HG02885 (cell line): ENCODE measurements around the gene DUS2.

Experiments
- ATAC-seq: cut with Tn5 transposase; IDR thresholded peaks from one replicate; pipeline ENCODE4 v1.9.1; 2021; ENCODE audit warnings: mild to moderate bottlenecking; ENCODE audit not compliant: unreplicated experiment, poor library complexity

DUS2 gene

DNA sequence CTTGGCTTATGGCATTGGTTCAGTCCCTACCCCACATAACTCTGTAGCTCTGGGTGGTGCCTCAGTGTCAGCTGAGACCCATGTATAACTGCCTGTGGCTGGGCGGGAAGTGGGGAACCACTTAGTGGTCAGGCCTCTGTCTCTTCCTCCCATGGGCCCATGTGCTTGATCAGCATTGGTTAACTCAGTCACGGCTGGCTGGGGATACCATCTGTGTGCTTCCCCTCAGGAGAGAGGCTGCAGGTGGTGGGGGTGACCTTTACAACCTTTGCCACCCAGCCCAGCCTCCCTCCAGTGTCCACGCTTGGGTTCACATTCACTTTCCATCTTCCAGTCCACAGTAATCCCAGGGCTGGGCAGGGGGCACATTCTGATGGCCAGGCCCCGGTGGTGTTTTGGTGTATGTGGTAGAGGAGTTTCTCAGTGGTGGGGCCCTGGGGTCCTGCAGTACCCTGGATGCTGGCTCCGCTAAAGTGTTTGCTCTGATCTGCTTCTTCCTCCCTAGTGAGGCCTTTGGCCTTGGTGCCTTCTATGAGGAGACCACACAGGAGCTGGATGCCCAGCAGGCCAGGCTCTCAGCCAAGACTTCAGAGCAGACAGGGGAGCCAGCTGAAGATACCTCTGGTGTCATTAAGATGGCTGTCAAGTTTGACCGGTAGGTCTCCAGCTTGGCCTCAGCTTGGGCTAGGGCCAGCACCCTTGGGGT, 51.9 kb downstream of the DUS2 start:
- peak; percentile 86 for ATAC-seq

- no peak for ATAC-seq
Measured at GRCh38 chr16:68075980-68076379, 52.9 kb downstream of the DUS2 start.

DNA sequence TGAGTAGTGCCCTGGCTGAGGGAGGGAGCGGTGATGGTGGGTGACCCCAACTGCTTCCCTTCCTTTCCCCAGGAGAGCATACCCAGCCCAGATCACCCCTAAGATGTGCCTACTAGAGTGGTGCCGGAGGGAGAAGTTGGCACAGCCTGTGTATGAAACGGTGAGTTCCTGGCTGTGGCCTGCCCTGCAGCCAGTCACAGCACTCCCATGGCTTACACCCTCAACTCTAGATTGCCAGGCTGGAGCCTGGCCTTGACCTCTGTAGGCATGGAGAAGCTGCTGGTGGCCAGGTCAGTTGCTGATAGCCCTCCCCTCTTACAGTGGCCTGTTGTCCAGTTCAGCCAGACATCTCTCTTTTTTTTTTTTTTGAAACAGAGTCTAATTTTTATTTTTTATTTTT, 53.5 kb downstream of the DUS2 start:
- no peak for ATAC-seq

GRCh38 chr16:68077866-68078700, 55.0 kb downstream of the DUS2 start:
- ATAC-seq, result no peak

GRCh38 chr16:68078701-68079375, 55.8 kb downstream of the DUS2 start:
- ATAC-seq, result no peak

GRCh38 chr16:68079376-68079625, 56.2 kb downstream of the DUS2 start:
- ATAC-seq, result no peak

GRCh38 chr16:68079626-68080344, 56.7 kb downstream of the DUS2 start:
- no peak for ATAC-seq

- no peak for ATAC-seq
Measured at GRCh38 chr16:68081861-68082628, 59.0 kb downstream of the DUS2 start.

GRCh38 chr16:68082629-68083238, 59.6 kb downstream of the DUS2 start:
- no peak for ATAC-seq

- no peak for ATAC-seq
Measured at GRCh38 chr16:68083239-68083781, 60.2 kb downstream of the DUS2 start.

GRCh38 chr16:68083861-68084503, 60.9 kb downstream of the DUS2 start:
- ATAC-seq, result no peak

- peak; percentile 59 for ATAC-seq
Measured at GRCh38 chr16:68084504-68085258, 61.6 kb downstream of the DUS2 start.

DNA sequence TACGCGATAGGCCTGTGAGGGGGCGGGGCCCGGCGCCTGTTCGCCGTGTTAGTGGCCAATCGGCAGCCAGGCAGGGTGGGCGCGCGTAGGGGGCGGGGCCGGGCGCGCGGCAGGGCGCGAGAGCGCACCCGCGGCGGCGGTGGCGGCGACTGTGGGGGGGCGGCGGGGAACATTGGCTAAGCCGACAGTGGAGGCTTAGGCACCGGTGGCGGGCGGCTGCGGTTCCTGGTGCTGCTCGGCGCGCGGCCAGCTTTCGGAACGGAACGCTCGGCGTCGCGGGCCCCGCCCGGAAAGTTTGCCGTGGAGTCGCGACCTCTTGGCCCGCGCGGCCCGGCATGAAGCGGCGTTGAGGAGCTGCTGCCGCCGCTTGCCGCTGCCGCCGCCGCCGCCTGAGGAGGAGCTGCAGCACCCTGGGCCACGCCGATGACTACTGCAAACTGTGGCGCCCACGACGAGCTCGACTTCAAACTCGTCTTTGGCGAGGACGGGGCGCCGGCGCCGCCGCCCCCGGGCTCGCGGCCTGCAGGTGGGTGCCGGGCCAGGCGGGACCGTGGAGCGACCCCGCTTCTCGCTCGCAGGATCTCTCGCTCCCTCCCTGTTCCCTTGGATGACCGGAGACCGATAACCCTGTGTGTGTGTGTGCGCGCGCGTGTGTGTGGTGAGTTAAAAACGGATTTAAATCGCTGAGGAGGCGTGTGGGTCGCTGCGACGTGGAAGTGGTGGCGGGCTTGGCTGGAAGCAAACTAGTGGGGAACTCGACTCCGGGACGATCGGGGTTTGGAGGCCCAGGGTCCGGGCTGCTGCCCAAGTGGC, 62.4 kb downstream of the DUS2 start, which contains the start of gene NFATC3:
Gene NFATC3, plus strand, starts transcription at position 112 of the 813 bp plus-strand sequence. Its CDS starts 312 bp downstream, at position 424.
- ATAC-seq, result peak; percentile 67

GRCh38 chr16:68086336-68086841, 63.3 kb downstream of the DUS2 start:
- ATAC-seq, result no peak

DNA sequence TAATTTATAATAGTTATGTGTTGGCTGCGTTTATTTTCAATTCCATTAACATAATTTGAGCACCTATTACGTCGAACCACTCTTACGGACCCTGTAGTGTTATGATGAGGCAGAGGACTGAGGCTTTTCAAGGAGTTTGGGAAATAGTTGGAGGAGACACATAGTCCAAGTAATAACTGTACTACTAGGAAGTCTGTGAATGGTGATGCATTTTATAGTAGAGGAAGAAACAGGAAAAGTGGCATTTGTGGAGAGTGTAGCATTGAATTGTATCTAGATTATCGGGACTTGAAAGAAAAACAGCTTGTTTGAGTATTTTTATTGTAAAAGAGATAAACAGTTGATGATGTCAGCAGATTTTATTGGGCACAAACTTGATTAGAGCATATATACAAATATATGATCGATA, 63.8 kb downstream of the DUS2 start:
- ATAC-seq, result no peak

DNA sequence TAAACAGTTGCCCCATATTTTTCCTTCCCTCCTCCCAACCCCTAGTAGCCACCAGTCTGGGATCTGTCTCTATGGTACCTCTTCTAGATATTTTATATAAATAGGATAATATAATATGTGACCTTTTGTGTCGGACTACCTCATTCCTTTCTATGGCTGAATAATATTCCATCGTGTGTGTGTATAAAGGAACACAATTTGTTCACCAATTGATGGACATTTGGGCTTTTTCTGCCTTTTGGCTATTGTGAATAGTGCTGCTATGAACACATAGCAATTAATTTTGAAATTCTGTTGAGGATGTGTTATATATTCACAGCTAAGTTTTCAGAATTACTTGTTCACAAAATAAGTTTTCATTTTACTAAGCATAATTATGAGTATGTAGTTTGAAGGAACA, 64.6 kb downstream of the DUS2 start:
- ATAC-seq, result no peak
